Measurements from ENCODE around the gene OASL.
"Not testable (repeated sequence)": the region's sequence is repeated elsewhere in the genome, so short reads cannot be mapped to it uniquely, and the experiment has no call there.

The OASL gene

DNA sequence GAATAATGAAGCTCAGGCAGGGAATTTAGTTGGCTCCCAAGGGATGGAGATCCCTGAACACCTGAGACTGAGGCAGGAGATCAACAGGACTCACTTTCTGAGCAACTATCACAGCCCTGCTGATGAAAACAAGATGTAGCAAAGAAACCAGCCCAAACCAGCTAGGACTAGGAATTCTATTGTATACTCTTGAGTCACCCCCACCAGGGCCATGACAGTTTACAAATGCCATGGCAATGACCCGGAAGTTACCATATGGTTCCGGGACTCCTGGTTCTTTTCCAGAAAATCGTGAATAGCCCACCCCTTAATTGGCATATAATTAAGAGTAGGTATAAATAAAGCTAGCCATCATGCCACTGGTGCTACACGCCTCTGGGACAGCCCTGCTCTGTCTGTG, 46.0 kb upstream of the OASL start:
- TF ChIP-seq FOXA1 (IDR thresholded peaks at IDR 0.05), result no peak
- no peak for TF ChIP-seq ZNF384 (IDR thresholded peaks at IDR 0.05)
- TF ChIP-seq LEF1 (IDR thresholded peaks at IDR 0.05; ENCODE audit: borderline replicate concordance), result no peak
- no peak for TF ChIP-seq FOXM1 (IDR thresholded peaks at IDR 0.05; ENCODE audit: borderline replicate concordance)
- TF ChIP-seq TARDBP (IDR thresholded peaks at IDR 0.05), result no peak
- TF ChIP-seq ELF4 (IDR thresholded peaks at IDR 0.05), result no peak
- TF ChIP-seq CTBP1 (IDR thresholded peaks at IDR 0.05; ENCODE audit: borderline replicate concordance), result no peak
- TF ChIP-seq SP1 (IDR thresholded peaks at IDR 0.05), result no peak
- no peak for TF ChIP-seq SUZ12 (IDR thresholded peaks at IDR 0.05)
- TF ChIP-seq, protein P1, sequence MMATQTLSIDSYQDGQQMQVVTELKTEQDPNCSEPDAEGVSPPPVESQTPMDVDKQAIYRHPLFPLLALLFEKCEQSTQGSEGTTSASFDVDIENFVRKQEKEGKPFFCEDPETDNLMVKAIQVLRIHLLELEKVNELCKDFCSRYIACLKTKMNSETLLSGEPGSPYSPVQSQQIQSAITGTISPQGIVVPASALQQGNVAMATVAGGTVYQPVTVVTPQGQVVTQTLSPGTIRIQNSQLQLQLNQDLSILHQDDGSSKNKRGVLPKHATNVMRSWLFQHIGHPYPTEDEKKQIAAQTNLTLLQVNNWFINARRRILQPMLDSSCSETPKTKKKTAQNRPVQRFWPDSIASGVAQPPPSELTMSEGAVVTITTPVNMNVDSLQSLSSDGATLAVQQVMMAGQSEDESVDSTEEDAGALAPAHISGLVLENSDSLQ (IDR thresholded peaks at IDR 0.05), result no peak
- no peak for TF ChIP-seq L3MBTL2 (conservative IDR thresholded peaks at IDR 0.05)
- no peak for TF ChIP-seq ARNT (IDR thresholded peaks at IDR 0.05)
- no peak for TF ChIP-seq BHLHE40 (IDR thresholded peaks at IDR 0.05; ENCODE audit: borderline replicate concordance)
- no peak for TF ChIP-seq FOXK2 (IDR thresholded peaks at IDR 0.05)
- no peak for TF ChIP-seq HDGF (IDR thresholded peaks at IDR 0.05; ENCODE audit: borderline replicate concordance)
- ChIA-PET POLR2A (no interaction called here), CTCF (no interaction called here)
- DNase-seq (ENCODE audit: extremely low spot score), result no peak

DNA sequence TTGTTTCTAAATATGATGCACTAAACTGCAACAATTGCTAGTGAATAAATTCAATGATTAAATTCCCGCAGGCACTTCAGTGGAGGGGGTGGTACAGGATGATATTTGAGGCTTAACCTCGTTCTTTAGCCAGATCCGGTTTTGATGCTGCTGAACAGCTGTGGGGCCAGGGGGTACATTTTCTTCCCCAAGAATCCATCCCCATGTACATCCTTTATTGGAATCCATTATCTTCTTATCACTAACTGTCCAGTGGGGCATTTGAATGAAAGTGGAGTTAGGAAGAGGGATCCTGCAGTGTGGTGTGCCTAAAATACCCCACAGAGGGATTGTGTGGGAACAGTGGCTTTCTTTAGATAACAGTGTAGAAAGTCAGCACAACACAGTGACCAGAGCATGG, 45.2 kb upstream of the OASL start:
- DNase-seq (ENCODE audit: extremely low spot score), result no peak
- ChIA-PET CTCF (no interaction called here), POLR2A (no interaction called here)
- TF ChIP-seq L3MBTL2 (conservative IDR thresholded peaks at IDR 0.05), result no peak
- TF ChIP-seq ARNT (IDR thresholded peaks at IDR 0.05), result no peak
- no peak for TF ChIP-seq BHLHE40 (IDR thresholded peaks at IDR 0.05; ENCODE audit: borderline replicate concordance)
- TF ChIP-seq TARDBP (IDR thresholded peaks at IDR 0.05), result no peak
- no peak for TF ChIP-seq LEF1 (IDR thresholded peaks at IDR 0.05; ENCODE audit: borderline replicate concordance)
- TF ChIP-seq CTBP1 (IDR thresholded peaks at IDR 0.05; ENCODE audit: borderline replicate concordance), result no peak
- TF ChIP-seq FOXM1 (IDR thresholded peaks at IDR 0.05; ENCODE audit: borderline replicate concordance), result no peak
- TF ChIP-seq ELF4 (IDR thresholded peaks at IDR 0.05), result no peak
- no peak for TF ChIP-seq SUZ12 (IDR thresholded peaks at IDR 0.05)
- no peak for TF ChIP-seq SP1 (IDR thresholded peaks at IDR 0.05)
- TF ChIP-seq FOXA1 (IDR thresholded peaks at IDR 0.05), result no peak
- TF ChIP-seq, protein P1 (IDR thresholded peaks at IDR 0.05), result no peak
- no peak for TF ChIP-seq FOXK2 (IDR thresholded peaks at IDR 0.05)

DNA sequence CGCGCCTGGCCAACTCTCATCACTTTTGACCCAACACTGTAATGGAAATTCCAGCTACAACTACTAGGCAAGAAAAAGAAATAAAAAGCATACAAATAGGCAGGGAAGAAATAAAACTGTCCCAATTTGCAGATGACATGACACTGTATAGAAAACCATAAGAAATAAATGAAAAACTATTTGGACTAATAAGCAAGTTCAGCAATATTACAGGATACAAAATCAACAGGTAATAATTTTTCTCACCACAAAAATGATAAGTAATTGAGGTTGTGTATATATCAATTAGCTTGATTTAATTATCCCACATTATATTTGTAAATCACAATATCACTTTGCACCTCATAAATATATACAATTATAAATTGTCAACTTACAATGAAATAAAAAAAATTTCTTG, 41.9 kb upstream of the OASL start:
- no peak for DNase-seq (ENCODE audit: extremely low spot score)
- POLR2A ChIA-PET, result no interaction called here
- CTCF ChIA-PET, result no interaction called here
- TF ChIP-seq SUZ12 (IDR thresholded peaks at IDR 0.05), result no peak

GRCh38 chr12:121079736-121080272, 40.8 kb upstream of the OASL start:
- ChIA-PET POLR2A (no interaction called here), CTCF (interaction anchor here (1.5 kb wide), 1 partner anchor 22 kb away, joined by 4 read pairs; no protein-coding TSS in a partner anchor)
- no peak for TF ChIP-seq L3MBTL2 (conservative IDR thresholded peaks at IDR 0.05)
- TF ChIP-seq LEF1 (IDR thresholded peaks at IDR 0.05; ENCODE audit: borderline replicate concordance), result no peak
- TF ChIP-seq, protein P1 (IDR thresholded peaks at IDR 0.05), result no peak
- TF ChIP-seq ZNF384 (IDR thresholded peaks at IDR 0.05), result no peak
- TF ChIP-seq FOXA1 (IDR thresholded peaks at IDR 0.05), result no peak
- no peak for TF ChIP-seq NFRKB (IDR thresholded peaks at IDR 0.05)
- no peak for TF ChIP-seq ELF4 (IDR thresholded peaks at IDR 0.05)
- TF ChIP-seq BHLHE40 (IDR thresholded peaks at IDR 0.05; ENCODE audit: borderline replicate concordance), result no peak
- TF ChIP-seq FOXK2 (IDR thresholded peaks at IDR 0.05), result no peak
- no peak for TF ChIP-seq SP1 (IDR thresholded peaks at IDR 0.05)
- no peak for TF ChIP-seq TARDBP (IDR thresholded peaks at IDR 0.05)
- no peak for TF ChIP-seq SUZ12 (IDR thresholded peaks at IDR 0.05)
- TF ChIP-seq HDGF (IDR thresholded peaks at IDR 0.05; ENCODE audit: borderline replicate concordance), result no peak
- no peak for DNase-seq (ENCODE audit: extremely low spot score)

GRCh38 chr12:121077440-121077839, 38.4 kb upstream of the OASL start:
- POLR2A ChIA-PET; DNase-seq (ENCODE audit: extremely low spot score); CTCF ChIA-PET: not testable (repeated sequence)

- CTCF ChIA-PET; POLR2A ChIA-PET; DNase-seq (ENCODE audit: extremely low spot score): not testable (repeated sequence)
Measured at GRCh38 chr12:121075911-121076310, 36.9 kb upstream of the OASL start.

- TF ChIP-seq CTBP1 (IDR thresholded peaks at IDR 0.05; ENCODE audit: borderline replicate concordance) (no peak), SP1 (IDR thresholded peaks at IDR 0.05) (no peak), TARDBP (IDR thresholded peaks at IDR 0.05) (no peak), ZNF384 (IDR thresholded peaks at IDR 0.05) (no peak), HDGF (IDR thresholded peaks at IDR 0.05; ENCODE audit: borderline replicate concordance) (no peak), ELF4 (IDR thresholded peaks at IDR 0.05) (no peak), NFRKB (IDR thresholded peaks at IDR 0.05) (no peak), BHLHE40 (IDR thresholded peaks at IDR 0.05; ENCODE audit: borderline replicate concordance) (no peak), FOXA1 (IDR thresholded peaks at IDR 0.05) (no peak), ARNT (IDR thresholded peaks at IDR 0.05) (no peak), SUZ12 (IDR thresholded peaks at IDR 0.05) (no peak), FOXK2 (IDR thresholded peaks at IDR 0.05) (no peak), LEF1 (IDR thresholded peaks at IDR 0.05; ENCODE audit: borderline replicate concordance) (no peak), L3MBTL2 (conservative IDR thresholded peaks at IDR 0.05) (no peak)
- ChIA-PET CTCF (no interaction called here), POLR2A (no interaction called here)
- no peak for DNase-seq (ENCODE audit: extremely low spot score)
Measured at GRCh38 chr12:121072147-121072546, 33.1 kb upstream of the OASL start.

All from HEK293T (cell line).